Activated B cell treated with CpG ODN at 0.5 μM for 24 hours (primary cell): ENCODE data around the gene TUT7. TPM values are rescaled to one million over a fixed set of nuclear protein-coding genes. Genes with fewer than 3 reads are reported as not detected.

Experiments used
- ATAC-seq: fragments of 200-7000 bp; cut with Tn5 transposase; one replicate; pipeline ENCODE4 v1.10.0; 2021; ENCODE audit warnings: low read depth, mild to moderate bottlenecking, moderate library complexity
- CTCF ChIA-PET: fragments of 350-600 bp; sonication (Branson Sonifier 250); formaldehyde crosslinking; loops from one replicate; lab custom pipeline; 2021; ENCODE audit warnings: antibody characterized with exemption; lab: Charles Lee
- POLR2A ChIA-PET: fragments of 350-600 bp; sonication (Branson Sonifier 250); formaldehyde crosslinking; loops from one replicate; lab custom pipeline; 2021; ENCODE audit warnings: antibody characterized with exemption; lab: Charles Lee
- DNase-seq: peaks from one replicate; pipeline ENCODE4 v3.0.0; 2022
- H3K27ac Mint-ChIP-seq: one replicate; pipeline ENCODE4 v1.8.0; 2020; ENCODE audit warnings: mixed read lengths
- H3K27me3 Mint-ChIP-seq: one replicate; pipeline ENCODE4 v1.8.0; 2021; ENCODE audit warnings: mixed read lengths
- H3K36me3 Mint-ChIP-seq: one replicate; pipeline ENCODE4 v1.8.0; 2021; ENCODE audit warnings: low read depth, mixed read lengths
- H3K4me1 Mint-ChIP-seq: one replicate; pipeline ENCODE4 v1.8.0; 2021; ENCODE audit warnings: mixed read lengths
- H3K4me3 Mint-ChIP-seq: one replicate; pipeline ENCODE4 v1.8.0; 2020; ENCODE audit warnings: mild to moderate bottlenecking, mixed read lengths
- H3K9me3 Mint-ChIP-seq: one replicate; pipeline ENCODE4 v1.8.0; 2020; ENCODE audit warnings: mixed read lengths
- CTCF ChIP-seq: fragments of 200-600 bp; IDR thresholded peaks from one replicate; pipeline ENCODE4 v1.8.0; 2022; ENCODE audit warnings: antibody characterized with exemption, mild to moderate bottlenecking
- intact Hi-C: fragments of 100-400 bp; cut with micrococcal nuclease; formaldehyde crosslinking; loops from one replicate; pipeline ENCODE4 v1.15.1; 2024
- total RNA-seq: library from RNA; stranded (reverse); gene quantifications from 2 replicates; pipeline ENCODE4 v1.2.3, GENCODE V29; 2022

TUT7 gene
- total RNA-seq, 1 donor from 2014 or later: 50.4 TPM

DNA sequence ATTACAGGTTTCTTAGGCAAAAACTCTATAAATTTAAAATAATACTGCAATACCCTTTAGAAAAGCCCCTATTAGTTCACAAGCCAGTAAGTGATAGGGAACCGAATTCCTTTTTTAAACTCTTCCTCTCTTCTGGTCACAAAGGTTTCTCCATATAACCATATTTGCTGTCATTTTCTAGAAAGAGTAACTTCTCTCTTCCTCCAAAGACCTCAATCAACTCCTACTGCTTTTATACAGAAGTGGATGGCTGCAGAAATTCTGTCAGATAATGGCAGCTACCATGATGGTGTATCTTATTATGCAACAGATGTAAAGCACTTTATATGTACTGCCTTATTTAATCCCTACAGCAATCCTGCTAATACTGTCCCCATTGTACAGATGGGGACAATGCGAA is 6.2 kb downstream of the TUT7 start:
- no peak for TF ChIP-seq CTCF
- intact Hi-C loops: no loop called here
- Mint-ChIP-seq H3K27me3 (no peaks in the 10 kb centered on the region), H3K27ac (no peak overlapping the region), H3K4me3 (no peak overlapping the region), H3K9me3 (no peaks in the 10 kb centered on the region), H3K36me3 (peaks cover 55% of the 10 kb centered on the region), H3K4me1 (peaks cover 61% of the 10 kb centered on the region)
- ChIA-PET POLR2A (no interaction called here), CTCF (no interaction called here)
- DNase-seq (no peak), ATAC-seq (no peak)

DNA sequence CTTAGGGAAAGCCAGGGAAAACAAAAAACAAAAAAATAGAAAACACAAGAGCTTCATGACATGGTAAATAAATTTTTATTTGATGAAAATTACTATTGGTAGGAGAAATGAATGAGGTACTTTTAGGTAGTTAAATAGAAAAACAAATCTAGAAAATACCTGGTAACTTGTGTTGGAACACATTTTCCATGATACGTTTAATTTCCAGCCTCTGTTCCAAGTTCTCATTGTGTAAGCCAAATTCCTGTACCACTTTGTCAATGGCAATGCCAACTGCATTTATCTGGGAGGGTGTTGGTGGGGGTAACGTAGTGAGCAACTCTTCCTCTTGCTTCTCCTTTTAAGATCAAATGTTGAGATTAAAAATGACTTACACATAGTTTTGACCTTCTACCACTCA is 9.4 kb downstream of the TUT7 start:
- no peak for ATAC-seq
- Mint-ChIP-seq H3K4me3 (no peak overlapping the region), H3K4me1 (peaks cover 57% of the 10 kb centered on the region), H3K27me3 (no peaks in the 10 kb centered on the region), H3K9me3 (no peaks in the 10 kb centered on the region), H3K36me3 (peaks cover 68% of the 10 kb centered on the region), H3K27ac (no peak overlapping the region)
- POLR2A ChIA-PET: no interaction called here
- no peak for DNase-seq
- intact Hi-C loops: no loop called here
- CTCF ChIA-PET: no interaction called here
- TF ChIP-seq CTCF: no peak

DNA sequence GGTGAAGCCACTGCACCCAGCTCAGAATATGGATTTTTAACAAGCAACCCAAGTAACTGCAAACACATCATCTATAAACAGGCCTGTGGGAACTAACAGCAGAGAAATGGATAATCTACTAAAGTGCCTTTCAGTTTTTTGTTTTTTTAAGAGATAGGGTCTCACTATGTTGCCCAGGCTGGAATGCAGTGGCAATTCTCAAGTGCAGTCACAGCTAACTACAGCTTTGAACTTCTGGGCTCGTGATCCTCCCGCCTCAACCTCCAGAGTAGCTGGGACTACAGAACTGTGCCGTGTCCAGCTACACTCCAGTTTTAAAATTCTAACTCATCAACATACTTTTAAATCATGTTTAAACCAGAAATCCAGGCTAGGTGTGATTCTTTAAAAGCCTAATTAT is 11.9 kb downstream of the TUT7 start:
- no peak for TF ChIP-seq CTCF
- POLR2A ChIA-PET: interaction anchor here (1.9 to 3.5 kb wide), 2 partner anchors 9 to 11 kb away, joined by 4 to 15 read pairs; partner anchors contain the start of gene TUT7
- peaks cover 78% of the 10 kb centered on the region for H3K36me3 Mint-ChIP-seq
- H3K4me3 Mint-ChIP-seq: no peak overlapping the region
- H3K27ac Mint-ChIP-seq: no peak overlapping the region
- no peaks in the 10 kb centered on the region for H3K9me3 Mint-ChIP-seq
- intact Hi-C loops: no loop called here
- DNase-seq: no peak
- CTCF ChIA-PET: no interaction called here
- no peak for ATAC-seq
- no peaks in the 10 kb centered on the region for H3K27me3 Mint-ChIP-seq
- peaks cover 56% of the 10 kb centered on the region for H3K4me1 Mint-ChIP-seq

DNA sequence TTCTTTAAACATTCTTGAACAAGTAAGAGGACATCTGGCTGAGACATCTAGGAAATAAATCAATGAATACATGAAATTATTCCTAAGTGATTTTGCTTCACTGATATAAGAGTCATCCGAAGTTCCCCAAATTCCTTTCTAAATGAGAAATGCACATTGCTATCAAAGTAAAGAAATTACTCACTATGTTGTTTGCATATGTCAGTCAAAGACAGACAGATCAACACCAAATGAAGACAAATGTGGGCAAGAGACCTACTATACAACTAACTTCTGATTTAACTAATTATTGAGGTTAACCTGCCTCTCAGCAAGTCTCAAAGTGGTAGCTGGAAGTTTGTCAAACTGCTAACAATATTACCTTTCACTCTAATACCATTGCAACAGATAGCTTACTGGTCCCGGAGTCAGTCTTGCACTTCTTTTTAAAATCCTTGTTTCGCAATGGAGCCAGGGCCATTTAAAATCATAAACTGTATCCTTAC is 13.2 kb downstream of the TUT7 start:
- POLR2A ChIA-PET: interaction anchor here (1.9 to 3.5 kb wide), 2 partner anchors 10 to 13 kb away, joined by 4 to 15 read pairs; partner anchors contain the start of gene TUT7
- peaks cover 84% of the 10 kb centered on the region for H3K36me3 Mint-ChIP-seq
- H3K4me1 Mint-ChIP-seq: peaks cover 53% of the 10 kb centered on the region

More for the DNA sequence above, 13.2 kb downstream of the TUT7 start:
- DNase-seq (no peak), ATAC-seq (peak; percentile 45)
- Mint-ChIP-seq H3K9me3 (no peaks in the 10 kb centered on the region), H3K4me3 (no peak overlapping the region), H3K27ac (peak overlapping the region; percentile 38), H3K27me3 (no peaks in the 10 kb centered on the region)
- TF ChIP-seq CTCF: no peak
- CTCF ChIA-PET: interaction anchor here (0.8 kb wide), 1 partner anchor 9 kb away, joined by 6 read pairs; no protein-coding TSS in a partner anchor
- intact Hi-C loops: loop anchor here (1.0 to 2.0 kb wide), 2 partner anchors 9 to 14 kb away; partner anchors contain the start of gene TUT7
